Ammon's horn (tissue), 1 donor: ENCODE measurements around the gene TMEM171.

ENCODE experiments used
- DNase-seq: peaks from one replicate; pipeline ENCODE4 v3.0.0-alpha.2; 2016; ENCODE audit warnings: low spot score

The TMEM171 gene

DNA sequence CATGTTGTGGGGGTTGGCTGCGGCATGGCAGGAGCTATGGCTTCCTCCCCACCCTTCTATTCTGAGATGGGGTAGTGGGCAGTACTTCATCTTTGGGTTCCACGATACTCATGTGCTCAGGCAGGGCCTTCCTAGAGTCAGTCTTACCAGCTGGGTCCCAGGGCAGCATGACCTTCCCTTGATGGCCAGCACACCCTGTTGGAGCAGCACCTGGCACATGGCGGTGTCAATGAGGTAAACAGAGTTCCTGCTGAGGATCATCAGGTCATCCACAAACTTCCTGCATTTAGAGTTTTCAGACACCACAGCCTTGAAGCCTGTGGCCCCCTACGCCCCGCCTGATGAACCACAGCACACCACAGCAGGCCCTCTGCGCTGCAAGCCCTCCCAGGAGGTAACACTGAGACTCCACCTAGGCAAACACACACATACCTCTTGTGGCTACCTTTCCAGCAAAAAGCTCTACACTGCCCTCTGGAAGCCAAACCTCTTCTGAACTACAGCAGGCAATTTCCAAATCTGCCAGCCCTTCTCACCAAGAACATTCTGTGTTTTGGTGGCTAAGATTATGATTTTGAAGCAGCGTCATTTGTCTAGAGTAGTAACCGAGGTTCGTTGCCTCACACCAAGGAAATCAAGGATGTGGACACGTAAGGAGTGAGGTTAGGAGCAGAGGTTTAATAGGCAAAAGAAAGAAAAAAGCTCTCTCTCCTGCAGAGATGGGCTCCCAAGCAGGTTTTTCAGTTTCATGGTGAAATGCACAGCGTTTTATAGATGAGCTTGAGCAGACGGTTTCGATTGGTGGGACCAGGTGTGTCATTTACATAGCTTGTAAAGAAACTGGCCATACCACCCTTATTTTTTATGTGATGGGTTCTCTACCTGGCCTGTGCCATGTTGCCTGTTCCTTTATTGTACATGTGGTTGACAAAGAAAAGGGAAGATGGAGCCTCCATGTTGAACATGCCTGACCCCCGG, 32.3 kb downstream of the TMEM171 start:
- no peak for DNase-seq

DNA sequence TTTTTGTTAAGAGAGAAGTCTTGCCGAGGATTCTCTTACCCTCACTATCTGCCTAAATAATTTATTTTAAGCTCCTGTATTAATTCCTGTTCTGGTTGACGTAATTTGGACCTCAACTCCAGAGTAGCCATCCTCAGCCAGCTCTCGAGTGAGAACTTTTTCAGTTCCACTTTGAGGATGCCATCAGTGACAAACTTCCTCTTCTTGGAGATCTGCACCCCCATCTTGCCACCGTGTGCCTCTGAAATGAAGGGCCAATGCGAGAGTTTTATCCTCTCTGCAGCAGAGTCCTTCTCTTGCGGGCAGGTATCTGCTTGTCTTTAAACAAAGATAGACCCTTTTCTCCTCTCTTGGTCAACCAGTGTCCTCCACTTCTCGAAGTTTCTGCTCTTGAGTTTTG, 33.1 kb downstream of the TMEM171 start:
- no peak for DNase-seq

DNA sequence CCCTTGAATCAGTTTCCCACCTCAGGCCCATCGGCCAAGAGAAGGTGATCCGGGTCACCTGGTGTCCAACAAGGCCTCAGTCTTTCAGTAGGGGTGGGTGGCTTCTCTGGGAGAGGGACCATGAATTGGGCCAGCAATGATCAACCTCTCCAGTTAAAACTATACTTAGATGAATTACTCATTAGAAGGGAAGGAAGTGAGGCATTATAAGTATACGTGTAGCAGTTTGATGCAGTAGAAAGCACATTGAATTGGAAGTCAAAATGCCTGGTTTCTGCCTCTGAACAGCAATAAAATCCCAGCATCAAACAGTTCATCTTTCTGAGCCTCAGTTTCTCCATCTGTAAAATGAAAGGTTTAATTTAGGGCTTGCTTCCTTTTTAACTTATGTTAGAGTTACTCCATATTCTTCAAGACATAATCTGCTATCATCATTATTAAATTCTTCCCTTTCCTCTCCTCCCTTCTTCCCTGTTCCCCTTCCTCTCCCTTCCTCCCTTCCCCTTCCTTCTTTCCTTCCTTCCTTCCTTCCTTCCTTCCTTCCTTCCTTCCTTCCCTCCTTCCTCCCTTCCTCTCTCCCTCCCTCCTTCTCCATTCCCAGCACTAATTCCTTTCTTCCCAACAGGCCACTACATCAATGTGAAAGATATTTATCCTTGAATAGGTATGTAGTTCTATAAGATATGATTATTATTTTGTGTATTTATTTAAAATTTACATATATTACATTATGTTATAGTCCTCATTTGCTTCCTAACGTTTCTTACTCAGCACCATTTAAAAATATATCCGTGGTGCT, 34.0 kb downstream of the TMEM171 start:
- no peak for DNase-seq

DNA sequence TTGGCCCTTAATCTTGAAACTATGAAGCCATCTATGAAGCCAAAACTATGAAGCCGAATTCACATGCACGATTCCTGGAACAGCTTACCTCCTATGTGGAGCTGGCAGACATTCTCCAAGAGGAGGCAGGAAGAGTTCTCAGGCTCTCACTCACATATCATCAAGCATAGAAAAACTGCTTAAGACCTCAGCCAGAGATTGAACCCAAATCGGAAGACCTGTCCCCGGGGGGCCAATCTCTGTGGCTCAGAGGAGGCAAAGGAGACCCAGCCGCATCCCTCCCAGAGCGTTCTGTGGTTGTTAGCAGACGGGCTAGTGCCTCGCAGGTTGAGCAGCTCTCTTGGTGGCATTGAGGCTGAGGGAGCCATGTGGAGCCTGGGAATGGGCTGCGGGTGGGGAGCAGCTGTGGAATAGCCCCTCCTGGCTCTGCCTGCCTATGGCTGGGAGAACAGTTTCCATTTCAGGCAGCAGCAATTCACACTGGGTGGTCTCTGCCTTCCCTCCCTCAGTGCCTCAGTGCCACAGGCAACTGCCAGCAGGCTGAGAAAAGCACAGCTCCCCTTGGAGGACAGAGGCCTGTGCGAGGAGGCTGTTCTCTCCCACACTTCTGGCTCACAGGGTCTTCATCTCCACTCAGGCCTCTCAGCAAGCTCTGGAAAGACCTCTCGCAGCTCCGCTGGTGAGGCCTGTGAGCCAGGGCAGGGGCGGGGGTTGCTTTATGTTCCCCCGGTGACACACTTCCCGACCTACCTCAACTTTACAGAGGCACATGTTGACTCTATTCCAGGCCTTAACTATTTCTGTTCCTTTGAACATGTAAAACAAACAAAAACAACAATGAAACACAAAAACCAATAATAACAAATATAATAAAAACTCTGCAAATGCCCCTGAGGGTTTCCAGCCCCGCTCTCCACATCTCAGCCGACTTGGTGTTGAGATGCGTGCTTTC, 35.2 kb downstream of the TMEM171 start:
- DNase-seq = no peak

DNA sequence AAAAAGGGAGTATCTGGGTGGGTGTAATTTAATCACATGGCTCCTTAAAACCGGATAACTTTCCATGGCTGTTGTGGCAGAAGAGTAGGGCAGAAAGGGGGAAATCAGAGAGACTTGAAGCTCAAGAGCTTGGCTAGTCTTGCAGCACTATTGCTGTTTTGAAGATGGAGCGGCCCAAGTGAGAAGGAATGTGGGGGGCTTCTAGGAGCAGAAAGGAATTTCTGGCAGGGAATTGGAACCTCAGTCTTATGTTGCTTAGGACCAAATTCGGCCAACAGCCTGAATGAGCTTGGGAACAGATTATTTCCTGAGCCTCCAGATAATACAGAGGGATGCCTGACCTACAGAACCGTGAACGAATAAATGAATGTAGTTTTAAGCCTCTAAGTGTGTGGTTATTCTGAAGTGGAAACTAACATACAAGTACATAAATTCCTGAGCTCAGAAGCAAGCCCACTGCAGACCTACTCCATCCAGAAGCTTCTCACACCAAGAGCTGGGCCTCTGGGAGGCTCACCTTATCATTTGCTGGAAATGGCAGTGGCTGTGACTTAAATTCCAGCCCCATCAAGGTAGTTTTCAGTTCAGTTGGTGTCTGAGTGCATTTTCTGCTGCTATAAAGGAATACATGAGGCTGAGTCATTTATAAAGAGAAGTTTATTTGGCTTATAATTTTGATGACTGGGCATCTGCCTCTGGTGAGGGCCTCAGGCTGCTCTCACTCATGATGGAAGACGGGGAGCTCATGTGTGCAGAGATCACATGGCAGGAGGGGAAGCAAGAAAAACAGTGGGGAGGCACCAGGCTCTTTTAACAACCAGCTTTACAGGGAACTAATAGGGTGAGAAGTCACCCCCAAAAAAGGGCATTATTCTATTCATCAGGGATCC, 37.3 kb downstream of the TMEM171 start:
- no peak for DNase-seq

DNA sequence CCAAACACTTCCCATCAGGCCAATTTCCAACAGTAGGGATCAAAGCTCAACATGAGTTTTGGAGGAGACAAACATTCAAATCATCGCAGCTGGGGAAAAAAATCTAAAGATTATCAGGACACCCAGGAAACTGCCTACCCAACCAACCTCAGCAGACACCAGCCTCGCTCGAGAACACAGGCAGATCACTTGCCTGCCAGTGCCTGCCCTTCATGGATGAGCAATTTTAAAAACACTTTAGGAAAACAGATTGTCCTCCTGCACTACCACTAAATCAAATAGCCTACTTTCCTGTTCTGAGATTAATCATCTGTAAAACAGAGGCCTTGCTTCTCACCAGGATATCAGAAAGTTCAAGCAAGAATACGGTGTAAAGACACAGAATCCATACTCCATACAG, 37.9 kb downstream of the TMEM171 start:
- no peak for DNase-seq

DNA sequence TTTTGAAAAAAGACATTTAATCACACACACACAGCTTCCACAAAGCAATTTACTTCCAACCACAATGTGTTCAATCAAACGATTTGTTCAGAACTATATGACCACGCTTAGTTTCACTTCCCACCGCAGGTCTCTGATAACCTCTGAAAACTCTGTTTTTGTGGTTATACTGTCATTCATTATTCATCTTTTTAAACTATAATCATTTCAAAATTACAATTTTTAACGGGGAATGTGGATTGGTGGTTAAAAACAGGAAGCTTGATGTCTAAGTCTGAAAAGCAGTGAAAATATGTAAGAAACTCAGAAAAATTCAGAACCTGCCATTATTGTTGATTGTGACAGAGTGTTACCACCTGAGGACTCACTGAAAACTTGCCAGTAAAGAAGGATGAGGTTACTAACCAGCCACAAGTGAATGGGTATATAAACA, 39.9 kb downstream of the TMEM171 start:
- no peak for DNase-seq

DNA sequence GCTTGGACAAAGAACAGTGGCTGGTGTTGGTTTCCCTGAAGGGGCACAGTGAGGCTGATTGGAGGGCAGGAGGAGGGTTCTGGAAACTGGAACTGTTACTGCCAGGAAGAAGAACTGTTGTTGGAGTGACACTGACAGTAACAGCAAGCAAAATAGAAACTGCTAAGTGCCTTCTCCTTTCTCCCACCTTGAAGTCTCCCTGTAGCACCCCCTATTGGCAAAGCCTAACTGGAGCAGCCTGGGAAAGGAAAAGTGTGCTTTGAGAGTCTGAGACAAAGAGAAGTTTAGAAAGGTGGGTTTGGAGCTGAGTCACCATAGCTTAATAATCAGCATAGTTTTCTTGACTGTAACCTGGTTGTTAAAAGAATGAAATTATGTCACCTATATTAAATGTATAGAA, 50.1 kb downstream of the TMEM171 start:
- DNase-seq = no peak

DNA sequence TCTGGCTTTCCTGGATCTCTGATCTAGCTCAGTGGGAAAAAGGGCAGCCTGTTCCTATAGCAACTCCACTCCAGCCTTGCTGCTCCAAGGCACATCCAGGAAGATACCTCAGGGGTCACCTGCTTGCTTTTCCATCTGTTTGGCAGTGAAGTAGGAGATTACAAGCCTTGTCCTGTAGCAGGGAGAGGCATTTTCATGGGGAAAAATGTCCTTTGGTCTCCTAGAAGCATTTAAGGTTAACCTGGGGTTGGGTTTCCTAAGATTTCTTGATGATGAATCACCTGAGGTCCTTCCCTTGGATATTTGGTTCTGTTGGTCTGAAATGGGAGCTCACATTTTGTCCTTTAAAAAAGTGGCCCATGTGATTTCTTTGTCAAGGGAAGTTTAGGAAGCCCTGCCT, 51.1 kb downstream of the TMEM171 start:
- no peak for DNase-seq

DNA sequence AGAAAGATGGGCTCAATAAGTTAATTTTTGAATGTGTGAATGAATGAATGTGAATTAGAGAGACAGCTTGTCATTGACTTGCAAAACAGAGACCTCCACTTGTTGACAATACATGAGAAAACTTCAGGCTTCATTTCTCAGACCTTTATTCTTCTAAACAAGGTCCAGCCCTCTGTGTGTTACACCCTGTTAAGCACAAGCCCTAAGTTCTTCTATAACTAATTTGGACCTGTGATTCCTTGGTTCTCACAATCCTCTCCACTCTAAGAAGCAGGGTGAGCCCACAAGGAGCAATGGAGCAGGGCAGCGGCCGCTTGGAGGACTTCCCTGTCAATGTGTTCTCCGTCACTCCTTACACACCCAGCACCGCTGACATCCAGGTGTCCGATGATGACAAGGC, 52.6 kb downstream of the TMEM171 start, which contains the start of gene TMEM174:
Gene TMEM174 (plus strand): TSS at position 243 of the 400 bp plus-strand sequence. CDS start 51 bp downstream, at position 294.
- DNase-seq = no peak

DNA sequence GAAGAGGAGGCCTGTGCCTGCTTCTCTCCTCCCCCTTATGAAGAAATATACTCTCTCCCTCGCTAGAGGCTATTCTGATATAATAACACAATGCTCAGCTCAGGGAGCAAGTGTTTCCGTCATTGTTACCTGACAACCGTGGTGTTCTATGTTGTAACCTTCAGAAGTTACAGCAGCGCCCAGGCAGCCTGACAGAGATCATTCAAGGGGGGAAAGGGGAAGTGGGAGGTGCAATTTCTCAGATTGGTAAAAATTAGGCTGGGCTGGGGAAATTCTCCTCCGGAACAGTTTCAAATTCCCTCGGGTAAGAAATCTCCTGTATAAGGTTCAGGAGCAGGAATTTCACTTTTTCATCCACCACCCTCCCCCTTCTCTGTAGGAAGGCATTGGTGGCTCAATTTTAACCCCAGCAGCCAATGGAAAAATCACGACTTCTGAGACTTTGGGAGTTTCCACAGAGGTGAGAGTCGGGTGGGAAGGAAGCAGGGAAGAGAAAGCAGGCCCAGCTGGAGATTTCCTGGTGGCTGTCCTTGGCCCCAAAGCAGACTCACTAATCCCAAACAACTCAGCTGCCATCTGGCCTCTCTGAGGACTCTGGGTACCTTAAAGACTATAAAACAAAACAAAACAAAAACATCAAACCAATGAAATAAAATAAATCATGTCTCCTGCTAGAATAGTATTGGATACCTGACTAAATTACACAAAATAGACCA, 53.9 kb downstream of the TMEM171 start:
- DNase-seq = no peak

DNA sequence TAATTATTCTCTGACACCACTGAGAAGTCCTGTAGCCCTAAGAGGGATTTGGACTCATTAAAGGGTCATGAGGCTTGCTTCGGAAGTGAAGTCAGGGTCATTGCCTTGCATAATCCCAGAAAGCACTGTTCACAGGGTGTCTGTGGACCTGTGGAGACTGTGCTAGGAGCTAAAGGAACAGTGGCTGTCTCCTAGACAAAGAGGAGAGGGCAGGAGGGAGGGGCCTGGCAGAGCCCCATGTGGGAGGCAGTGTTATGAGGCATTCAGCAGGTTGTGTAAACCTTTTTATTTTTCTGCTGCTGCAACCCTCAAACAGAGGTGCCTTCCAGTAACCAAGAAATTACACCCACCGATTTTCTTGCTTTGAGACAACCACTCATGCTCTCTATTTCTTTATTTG, 55.9 kb downstream of the TMEM171 start:
- DNase-seq = no peak

DNA sequence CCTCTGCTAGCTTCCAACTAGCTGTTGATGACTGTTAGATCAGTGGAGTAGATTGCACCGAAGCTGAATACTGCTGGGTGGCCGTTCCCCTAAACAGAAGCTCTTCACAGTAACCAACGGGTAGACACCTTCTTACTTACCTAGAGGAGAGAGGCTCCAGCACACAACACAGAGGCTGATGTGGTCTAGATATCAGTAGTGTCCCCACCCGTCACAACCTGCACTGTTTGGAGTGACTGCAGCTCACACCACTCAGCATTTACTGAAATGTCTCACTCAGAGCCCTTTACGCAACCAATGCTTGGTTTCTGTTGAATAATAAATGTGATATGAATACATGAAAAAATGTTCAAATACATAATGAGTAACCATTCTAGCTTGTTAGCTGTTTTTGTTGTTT, 57.9 kb downstream of the TMEM171 start:
- no peak for DNase-seq

DNA sequence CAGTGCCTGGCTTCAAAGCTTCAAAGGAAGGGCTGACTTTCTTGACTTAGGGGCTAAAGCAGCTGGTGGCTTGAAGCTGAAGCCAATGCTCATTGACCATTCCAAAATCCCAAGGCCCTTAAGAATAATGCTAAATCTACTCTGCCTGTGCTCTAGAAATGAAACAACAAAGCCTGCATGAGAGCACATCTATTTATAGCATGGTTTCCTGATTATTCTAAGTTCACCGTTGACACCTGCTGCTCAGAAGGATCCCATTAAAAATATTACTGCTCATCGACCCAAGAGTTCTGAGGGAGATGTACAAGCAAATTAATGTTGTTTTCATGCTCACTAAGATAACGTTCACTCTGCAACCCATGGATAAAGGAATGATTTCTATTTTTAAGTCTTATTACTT, 59.4 kb downstream of the TMEM171 start:
- no peak for DNase-seq

DNA sequence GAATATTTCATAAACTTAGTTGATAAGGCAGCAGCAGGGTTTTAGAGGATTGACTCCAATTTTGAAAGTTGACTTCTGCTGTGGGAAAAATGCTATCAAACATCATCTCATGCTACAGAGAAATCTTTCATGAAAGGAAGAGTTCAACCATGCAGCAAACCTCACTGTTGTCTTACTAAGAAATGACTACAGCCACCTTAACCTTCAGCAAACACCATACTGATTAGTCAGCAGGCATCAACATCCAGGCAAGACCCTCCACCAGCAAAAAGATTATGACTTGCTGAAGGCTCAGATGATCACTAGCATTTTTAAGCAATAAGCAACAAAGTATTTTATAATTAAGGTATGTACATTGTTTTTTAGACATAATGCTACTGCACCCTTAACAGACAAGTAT, 60.2 kb downstream of the TMEM171 start:
- no peak for DNase-seq
